Natural killer cell (primary cell): ENCODE measurements around the gene SSC5D. TPM values are rescaled to one million over a fixed set of nuclear protein-coding genes. Genes with fewer than 3 reads are reported as not detected.

Experiments
- ATAC-seq, 3 donors: fragments of 150-1000 bp in 2 of 3; fragments of 200-7000 bp in 1 of 3; cut with Tn5 transposase; 1 replicate in 1 of 3; 2 replicates in 2 of 3; pipeline ENCODE4 v1.10.0; 2021; ENCODE audit warnings: mild to moderate bottlenecking in 2 of 3, moderate library complexity in 2 of 3
- DNase-seq, 2 donors: peaks; one replicate each; pipeline versions ENCODE4 v3.0.0 to v3.0.0-alpha.2; 2013 to 2021; ENCODE audit warnings: mixed read lengths in 1 of 2
- H3K27ac ChIP-seq: one replicate; pipeline ENCODE4 v1.5.1; 2013; ENCODE audit warnings: mild to moderate bottlenecking, low read length
- H3K27me3 ChIP-seq: one replicate; pipeline ENCODE4 v1.6.1; 2013; ENCODE audit warnings: low read length; ENCODE audit not compliant: control insufficient read depth, insufficient read depth
- H3K36me3 ChIP-seq: one replicate; pipeline ENCODE4 v1.6.1; 2013; ENCODE audit warnings: low read length; ENCODE audit not compliant: control insufficient read depth, insufficient read depth
- H3K4me1 ChIP-seq: one replicate; pipeline ENCODE4 v1.6.1; 2013; ENCODE audit warnings: low read length; ENCODE audit not compliant: control insufficient read depth, insufficient read depth
- H3K4me3 ChIP-seq: one replicate; pipeline ENCODE4 v1.5.1; 2013; ENCODE audit warnings: low read length
- H3K9me3 ChIP-seq: one replicate; pipeline ENCODE4 v1.6.1; 2013; ENCODE audit warnings: low read length; ENCODE audit not compliant: control insufficient read depth, insufficient read depth
- H3K27ac Mint-ChIP-seq, 2 donors: one replicate each; pipeline ENCODE4 v1.8.0; 2022; ENCODE audit warnings: mild to moderate bottlenecking in 2 of 2, mixed read lengths in 2 of 2, moderate library complexity in 1 of 2
- H3K27me3 Mint-ChIP-seq, 2 donors: one replicate each; pipeline ENCODE4 v1.8.0; 2022; ENCODE audit warnings: low read depth in 2 of 2, mixed read lengths in 2 of 2
- H3K36me3 Mint-ChIP-seq: one replicate; pipeline ENCODE4 v1.8.0; 2022; ENCODE audit warnings: mixed read lengths
- H3K4me1 Mint-ChIP-seq, 2 donors: one replicate each; pipeline ENCODE4 v1.8.0; 2022; ENCODE audit warnings: mixed read lengths in 2 of 2
- H3K4me3 Mint-ChIP-seq: one replicate; pipeline ENCODE4 v1.8.0; 2022; ENCODE audit warnings: mild to moderate bottlenecking, moderate library complexity, mixed read lengths
- H3K9me3 Mint-ChIP-seq, 2 donors: one replicate each; pipeline ENCODE4 v1.8.0; 2022; ENCODE audit warnings: mixed read lengths in 2 of 2
- WGBS: methylation state at CpG from one replicate; pipeline ENCODE4 v1.1.7; 2013; ENCODE audit warnings: missing lambda C conversion rate; ENCODE audit not compliant: insufficient coverage; 5-methylcytosine and 5-hydroxymethylcytosine counted together
- intact Hi-C: fragments of 100-400 bp; cut with micrococcal nuclease; formaldehyde crosslinking; loops from one replicate; pipeline ENCODE4 v1.14.2; 2022
- total RNA-seq, 4 donors: library from RNA; stranded (reverse); fragments of 120-200 nt in 1 of 4; gene quantifications; one replicate each; pipeline versions ENCODE4 v1.2.3 to v1.2.4, GENCODE V29; 2013 to 2022
- TF ChIP-seq, protein P1 (sequence below): fragments of 200-600 bp; IDR thresholded peaks from one replicate; pipeline ENCODE4 v1.8.0; 2022; ENCODE audit warnings: antibody characterized with exemption

The SSC5D gene
- total RNA-seq, 3 donors from 2014 or later (not counting 1 experiment from before 2014, with no cell fraction given): 0.11 to 0.68 (median 0.58) TPM

DNA sequence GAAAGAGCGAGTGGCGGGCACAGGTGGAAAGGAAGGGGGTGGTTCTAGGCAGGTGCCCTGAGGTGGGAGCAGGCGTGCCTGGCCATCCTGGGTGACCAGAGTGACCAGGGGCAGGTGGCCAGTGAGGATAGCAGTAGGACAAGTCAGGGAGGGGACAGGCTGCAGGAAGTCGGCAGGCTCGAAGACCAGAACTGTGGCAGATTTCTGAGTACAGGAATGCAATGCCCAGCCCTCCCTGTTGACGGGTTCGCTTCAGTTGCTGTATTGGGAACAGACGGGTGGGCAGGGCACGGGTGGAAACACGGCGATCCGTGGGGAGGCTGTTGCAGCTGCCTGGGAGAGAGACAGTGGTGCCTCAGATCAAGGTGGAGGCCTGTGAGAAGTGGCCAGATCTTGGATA lies 9.9 kb upstream of the SSC5D start:
- Histone ChIP-seq H3K27ac (no peak overlapping the region), H3K9me3 (no peaks in the 10 kb centered on the region), H3K4me3 (no peak overlapping the region), H3K27me3 (no peaks in the 10 kb centered on the region), H3K36me3 (peaks cover 5% of the 10 kb centered on the region), H3K4me1 (peaks cover 20% of the 10 kb centered on the region)
- ATAC-seq (no peak), DNase-seq (no peak)
- intact Hi-C loops: no loop called here
- H3K36me3 Mint-ChIP-seq: no peaks in the 10 kb centered on the region
- peak overlapping the region in 1 of 2 donors; percentile 8 for H3K27ac Mint-ChIP-seq
- H3K4me3 Mint-ChIP-seq: peak overlapping the region; percentile 89
- no peaks in the 10 kb centered on the region for H3K9me3 Mint-ChIP-seq
- TF ChIP-seq, protein P1, sequence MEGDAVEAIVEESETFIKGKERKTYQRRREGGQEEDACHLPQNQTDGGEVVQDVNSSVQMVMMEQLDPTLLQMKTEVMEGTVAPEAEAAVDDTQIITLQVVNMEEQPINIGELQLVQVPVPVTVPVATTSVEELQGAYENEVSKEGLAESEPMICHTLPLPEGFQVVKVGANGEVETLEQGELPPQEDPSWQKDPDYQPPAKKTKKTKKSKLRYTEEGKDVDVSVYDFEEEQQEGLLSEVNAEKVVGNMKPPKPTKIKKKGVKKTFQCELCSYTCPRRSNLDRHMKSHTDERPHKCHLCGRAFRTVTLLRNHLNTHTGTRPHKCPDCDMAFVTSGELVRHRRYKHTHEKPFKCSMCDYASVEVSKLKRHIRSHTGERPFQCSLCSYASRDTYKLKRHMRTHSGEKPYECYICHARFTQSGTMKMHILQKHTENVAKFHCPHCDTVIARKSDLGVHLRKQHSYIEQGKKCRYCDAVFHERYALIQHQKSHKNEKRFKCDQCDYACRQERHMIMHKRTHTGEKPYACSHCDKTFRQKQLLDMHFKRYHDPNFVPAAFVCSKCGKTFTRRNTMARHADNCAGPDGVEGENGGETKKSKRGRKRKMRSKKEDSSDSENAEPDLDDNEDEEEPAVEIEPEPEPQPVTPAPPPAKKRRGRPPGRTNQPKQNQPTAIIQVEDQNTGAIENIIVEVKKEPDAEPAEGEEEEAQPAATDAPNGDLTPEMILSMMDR: no peak
- H3K4me1 Mint-ChIP-seq: peaks cover 31 to 37% of the 10 kb centered on the region in 2 donors
- WGBS: 97% methylated on average over 12 of the region's 12 CpGs
- H3K27me3 Mint-ChIP-seq: no peaks in the 10 kb centered on the region

DNA sequence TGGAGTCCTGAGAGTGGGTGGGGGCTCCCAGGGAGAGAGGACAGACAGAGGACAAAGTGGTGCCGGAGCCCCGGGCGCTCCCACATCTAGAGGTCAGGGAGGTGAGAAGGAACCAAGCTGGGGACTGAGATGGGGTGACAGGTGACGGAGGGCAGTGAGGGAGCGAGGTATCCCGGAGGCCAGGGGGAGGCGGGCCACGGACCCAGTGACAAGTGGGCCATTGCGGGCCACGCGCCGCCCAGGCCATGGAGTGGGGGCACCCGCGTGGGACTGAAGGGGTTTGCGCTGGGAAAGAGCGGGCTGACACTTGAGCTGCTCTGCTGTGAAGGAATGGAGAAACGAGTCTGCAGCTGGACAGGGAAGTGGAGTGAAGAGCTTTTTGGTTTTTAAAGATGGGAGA lies 9.2 kb upstream of the SSC5D start:
- 94% methylated on average over 17 of the region's 17 CpGs for WGBS
- Mint-ChIP-seq H3K27ac (peak overlapping the region in 1 of 2 donors; percentile 8), H3K4me1 (peaks cover 31 to 37% of the 10 kb centered on the region in 2 donors), H3K27me3 (no peaks in the 10 kb centered on the region), H3K36me3 (no peaks in the 10 kb centered on the region), H3K4me3 (peak overlapping the region; percentile 29), H3K9me3 (no peaks in the 10 kb centered on the region)
- intact Hi-C loops: no loop called here
- ATAC-seq: no peak
- DNase-seq: no peak
- TF ChIP-seq, protein P1: no peak
- Histone ChIP-seq H3K4me3 (no peak overlapping the region), H3K36me3 (peaks cover 5% of the 10 kb centered on the region), H3K4me1 (peaks cover 27% of the 10 kb centered on the region), H3K27ac (no peak overlapping the region), H3K9me3 (no peaks in the 10 kb centered on the region), H3K27me3 (no peaks in the 10 kb centered on the region)

DNA sequence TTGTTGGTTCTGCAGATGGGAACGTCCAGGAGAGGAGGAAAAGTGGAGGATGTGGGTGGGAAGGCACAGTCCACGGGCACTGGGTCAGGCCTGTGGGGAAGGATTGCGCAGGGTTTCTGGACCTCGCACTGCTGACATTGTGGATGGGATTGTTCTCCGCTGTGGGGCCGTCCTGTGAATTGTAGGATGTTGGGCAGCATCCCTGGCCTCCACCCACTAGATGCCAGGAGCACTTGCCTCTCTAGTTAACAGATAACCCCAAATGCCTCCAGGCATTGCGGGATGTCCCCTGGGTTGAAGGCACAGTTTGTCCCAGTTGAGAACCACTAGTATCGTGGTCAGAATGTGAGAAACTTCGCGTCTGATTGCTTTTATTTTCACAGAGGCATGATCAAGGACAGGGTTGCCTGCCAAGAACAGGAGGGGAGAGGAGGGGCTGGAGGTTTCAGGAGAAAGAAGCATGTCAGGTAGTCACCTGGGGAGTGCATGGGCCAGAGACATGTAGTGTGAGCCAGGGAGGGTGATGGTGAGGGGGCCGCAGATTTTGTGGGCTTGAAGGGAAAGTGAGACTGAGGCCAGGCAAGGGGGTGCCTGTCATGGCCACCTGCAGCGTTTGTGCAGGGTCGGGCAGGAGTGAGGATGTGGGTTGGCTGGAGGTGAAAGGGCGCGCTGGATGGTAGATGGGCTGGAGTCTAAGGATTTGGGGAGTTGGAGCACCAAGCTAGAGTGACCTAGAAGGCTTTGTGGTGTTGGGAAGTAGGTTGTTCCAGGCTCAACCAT lies 8.6 kb upstream of the SSC5D start:
- peaks cover 31 to 37% of the 10 kb centered on the region in 2 donors for H3K4me1 Mint-ChIP-seq
- no peaks in the 10 kb centered on the region for H3K27me3 Mint-ChIP-seq
- 71% methylated on average over 15 of the region's 15 CpGs for WGBS
- DNase-seq (no peak), ATAC-seq (no peak)
- H3K36me3 Mint-ChIP-seq: no peaks in the 10 kb centered on the region
- peaks cover 33% of the 10 kb centered on the region for H3K4me1 ChIP-seq
- no peak overlapping the region for H3K4me3 ChIP-seq
- TF ChIP-seq, protein P1: no peak
- peaks cover 5% of the 10 kb centered on the region for H3K36me3 ChIP-seq
- no peak overlapping the region for H3K27ac ChIP-seq
- H3K4me3 Mint-ChIP-seq: peak overlapping the region; percentile 38
- H3K9me3 ChIP-seq: no peaks in the 10 kb centered on the region
- H3K27me3 ChIP-seq: no peaks in the 10 kb centered on the region
- no peaks in the 10 kb centered on the region for H3K9me3 Mint-ChIP-seq
- intact Hi-C loops: no loop called here
- peak overlapping the region in 1 of 2 donors; percentile 73 for H3K27ac Mint-ChIP-seq
